ENCODE data around the gene PCYT2.

PCYT2 gene

GRCh38 chr17:81940538-81941483 is 29.6 kb upstream of the PCYT2 start:
- CTCF ChIA-PET = interaction anchor here (1.0 kb wide), 1 partner anchor 19 kb away, joined by 4 read pairs; no protein-coding TSS in a partner anchor
- POLR2A ChIA-PET = interaction anchor here (0.5 to 1.0 kb wide), 2 partner anchors 13 to 15 kb away, joined by 3 read pairs; partner anchors contain the start of gene MAFG
- H3K9me3 ChIP-seq (ENCODE audit: control insufficient read depth, insufficient read depth, low read depth, low read length) = no peaks in the 10 kb centered on the region
- H3K4me1 ChIP-seq (ENCODE audit: control insufficient read depth, insufficient read depth, low read length) = peaks cover 2% of the 10 kb centered on the region; the same call in 1 of the 2 replicates
- H3K4me3 ChIP-seq (ENCODE audit: low read depth, low read length) = no peak overlapping the region
- no peaks in the 10 kb centered on the region for H3K36me3 ChIP-seq (ENCODE audit: control insufficient read depth in 2 of 2, insufficient read depth in 1 of 2, low read length in 2 of 2)
- no peak overlapping the region for H3K27ac ChIP-seq (ENCODE audit: extremely low read depth, low read depth, low read length)
- TF ChIP-seq ZSCAN30 (tag by site-specific recombination; IDR thresholded peaks at IDR 0.05) (no peak), ZNF133 (tag by site-specific recombination; IDR thresholded peaks at IDR 0.05) (no peak)
- TF ChIP-seq, protein P1, sequence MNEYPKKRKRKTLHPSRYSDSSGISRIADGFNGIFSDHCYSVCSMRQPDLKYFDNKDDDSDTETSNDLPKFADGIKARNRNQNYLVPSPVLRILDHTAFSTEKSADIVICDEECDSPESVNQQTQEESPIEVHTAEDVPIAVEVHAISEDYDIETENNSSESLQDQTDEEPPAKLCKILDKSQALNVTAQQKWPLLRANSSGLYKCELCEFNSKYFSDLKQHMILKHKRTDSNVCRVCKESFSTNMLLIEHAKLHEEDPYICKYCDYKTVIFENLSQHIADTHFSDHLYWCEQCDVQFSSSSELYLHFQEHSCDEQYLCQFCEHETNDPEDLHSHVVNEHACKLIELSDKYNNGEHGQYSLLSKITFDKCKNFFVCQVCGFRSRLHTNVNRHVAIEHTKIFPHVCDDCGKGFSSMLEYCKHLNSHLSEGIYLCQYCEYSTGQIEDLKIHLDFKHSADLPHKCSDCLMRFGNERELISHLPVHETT (tag by site-specific recombination; IDR thresholded peaks at IDR 0.05) = no peak

GRCh38 chr17:81939881-81940385 is 28.7 kb upstream of the PCYT2 start:
- CTCF ChIA-PET = interaction anchor here (1.0 kb wide), 1 partner anchor 19 kb away, joined by 4 read pairs; no protein-coding TSS in a partner anchor

More at GRCh38 chr17:81939881-81940385, 28.7 kb upstream of the PCYT2 start:
- Histone ChIP-seq H3K27ac (ENCODE audit: extremely low read depth, low read depth, low read length) (no peak overlapping the region), H3K36me3 (ENCODE audit: control insufficient read depth in 2 of 2, insufficient read depth in 1 of 2, low read length in 2 of 2) (peaks cover 0 to 5% of the 10 kb centered on the region in 2 experiments; a peak in 1 of 3 replicates), H3K4me1 (ENCODE audit: control insufficient read depth, insufficient read depth, low read length) (peaks cover 2% of the 10 kb centered on the region; the same call in 1 of the 2 replicates), H3K9me3 (ENCODE audit: control insufficient read depth, insufficient read depth, low read depth, low read length) (no peaks in the 10 kb centered on the region), H3K4me3 (ENCODE audit: low read depth, low read length) (no peak overlapping the region)
- peak; percentile 74 for TF ChIP-seq ZFHX2 (tag by site-specific recombination; conservative IDR thresholded peaks at IDR 0.05)
- TF ChIP-seq ZNF112 (tag by site-specific recombination; IDR thresholded peaks at IDR 0.05) = no peak
- TF ChIP-seq PRDM2 (tag by site-specific recombination; IDR thresholded peaks at IDR 0.05; ENCODE audit: borderline replicate concordance) = no peak
- TF ChIP-seq ZNF558 (tag by site-specific recombination; IDR thresholded peaks at IDR 0.05) = no peak
- peak; percentile 25; the same call in 1 of the 2 replicates for TF ChIP-seq ZNF341 (tag by site-specific recombination; IDR thresholded peaks at IDR 0.05; ENCODE audit: low read depth)
- TF ChIP-seq ZNF488 (tag by site-specific recombination; IDR thresholded peaks at IDR 0.05) = no peak
- TF ChIP-seq ZNF394 (tag by site-specific recombination; IDR thresholded peaks at IDR 0.05; ENCODE audit: borderline replicate concordance) = peak; percentile 59; the same call in 1 of the 2 replicates
- no peak for TF ChIP-seq ZNF311 (tag by site-specific recombination; IDR thresholded peaks at IDR 0.05; ENCODE audit: borderline replicate concordance)
- TF ChIP-seq, protein P1 (tag by site-specific recombination; IDR thresholded peaks at IDR 0.05) = no peak
- no peak for TF ChIP-seq ZNF138 (tag by site-specific recombination; IDR thresholded peaks at IDR 0.05; ENCODE audit: borderline replicate concordance)
- no peak for TF ChIP-seq ZNF843 (tag by site-specific recombination; IDR thresholded peaks at IDR 0.05)
- no peak for TF ChIP-seq ZNF248 (tag by site-specific recombination; IDR thresholded peaks at IDR 0.05)
- peak; percentile 69 for TF ChIP-seq EGR2 (tag by site-specific recombination; IDR thresholded peaks at IDR 0.05; ENCODE audit: low read depth)
- no peak for TF ChIP-seq ZNF626 (tag by site-specific recombination; IDR thresholded peaks at IDR 0.05)
- POLR2A ChIA-PET = interaction anchor here (1.0 kb wide), 1 partner anchor 12 kb away, joined by 3 read pairs; the partner anchor contains the start of gene MAFG

All from HEK293 (cell line).